Coronary artery (tissue), 2 donors: ENCODE data around the gene PRKCH.

ENCODE experiments used
- DNase-seq: peaks from one replicate; pipeline ENCODE4 v3.0.0-alpha.2; 2017; ENCODE audit warnings: low spot score
- H3K27ac ChIP-seq, 2 donors: fragments of 200-600 bp; sonication (generic); one replicate each; pipeline ENCODE4 v1.5.1; 2016 to 2019
- H3K4me3 ChIP-seq: fragments of 200-600 bp; sonication (generic); 2 replicates; pipeline ENCODE4 v1.5.1; 2016; ENCODE audit warnings: mild to moderate bottlenecking, moderate library complexity
- CTCF ChIP-seq: fragments of 200-600 bp; sonication (generic); IDR thresholded peaks from one replicate; pipeline ENCODE4 v1.5.1; 2019; ENCODE audit warnings: antibody characterized with exemption

The PRKCH gene

GRCh38 chr14:61542848-61543790, 221.7 kb downstream of the PRKCH start:
- DNase-seq, result no peak
- Histone ChIP-seq H3K27ac (peak overlapping the region; percentile 81 to 85), H3K4me3 (peak overlapping the region; percentile 34)
- no peak for TF ChIP-seq CTCF

DNA sequence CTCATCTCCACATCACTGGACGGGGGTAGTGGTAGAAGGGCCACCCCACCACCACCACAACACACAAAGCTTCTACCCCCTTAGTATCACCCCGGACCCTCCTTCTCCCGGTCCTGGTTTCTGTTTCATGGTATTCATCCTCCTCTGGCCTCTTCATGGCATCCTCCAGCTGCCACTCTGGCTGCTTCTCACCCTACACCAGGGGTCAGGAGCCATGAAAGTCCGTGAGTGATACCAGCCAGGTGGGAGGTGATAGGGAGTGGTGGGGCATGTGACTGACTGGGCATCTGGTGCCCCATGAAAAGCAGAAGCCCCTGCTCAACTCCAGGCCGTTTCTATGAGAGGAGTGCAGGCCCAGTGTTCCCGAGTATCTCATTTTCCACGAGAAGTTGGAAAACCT, 222.6 kb downstream of the PRKCH start:
- peak overlapping the region; percentile 34 for H3K4me3 ChIP-seq
- peak overlapping the region; percentile 81 to 85 for H3K27ac ChIP-seq
- DNase-seq, result no peak
- no peak for TF ChIP-seq CTCF

GRCh38 chr14:61544448-61545330, 223.3 kb downstream of the PRKCH start:
- DNase-seq, result no peak
- H3K4me3 ChIP-seq, result no peak overlapping the region
- H3K27ac ChIP-seq, result peak overlapping the region; percentile 81 to 85
- no peak for TF ChIP-seq CTCF

DNA sequence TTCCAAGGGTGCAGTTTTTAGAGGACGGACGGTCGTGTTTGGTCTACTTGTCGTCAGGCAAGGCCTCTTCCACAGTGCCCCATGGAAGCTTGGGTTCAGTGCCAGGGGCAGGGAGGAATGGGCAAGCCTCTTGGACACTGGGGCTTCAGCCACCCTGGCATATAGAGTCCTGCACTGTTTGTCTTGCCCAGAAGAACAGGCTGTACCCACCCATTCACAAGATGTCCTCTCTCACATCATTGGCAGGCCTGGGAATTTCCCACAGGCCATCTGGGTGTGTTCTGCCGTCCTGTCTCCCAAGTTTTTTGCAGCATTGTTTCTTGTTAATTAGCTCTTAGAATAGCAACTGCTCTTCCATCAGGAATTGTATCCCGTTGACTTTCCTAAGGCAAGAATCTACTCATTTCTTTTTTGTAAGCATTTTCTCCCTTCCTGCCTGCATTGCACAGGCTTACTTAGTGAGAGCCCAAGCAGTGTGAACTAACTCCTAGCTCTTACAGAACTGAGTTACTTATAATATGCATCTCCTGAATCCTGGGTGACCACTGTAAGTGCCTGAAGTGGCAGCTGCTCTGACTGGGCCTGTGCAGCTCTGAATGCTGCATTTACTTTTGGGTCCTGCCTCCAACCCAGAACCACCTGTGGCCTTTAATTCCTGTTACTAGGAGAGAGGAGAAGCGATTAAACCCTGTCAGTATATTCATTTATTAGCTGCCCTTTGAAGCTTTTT, 224.5 kb downstream of the PRKCH start:
- no peak overlapping the region for H3K4me3 ChIP-seq
- H3K27ac ChIP-seq, result peak overlapping the region; percentile 17 to 85
- DNase-seq, result no peak
- TF ChIP-seq CTCF, result no peak

DNA sequence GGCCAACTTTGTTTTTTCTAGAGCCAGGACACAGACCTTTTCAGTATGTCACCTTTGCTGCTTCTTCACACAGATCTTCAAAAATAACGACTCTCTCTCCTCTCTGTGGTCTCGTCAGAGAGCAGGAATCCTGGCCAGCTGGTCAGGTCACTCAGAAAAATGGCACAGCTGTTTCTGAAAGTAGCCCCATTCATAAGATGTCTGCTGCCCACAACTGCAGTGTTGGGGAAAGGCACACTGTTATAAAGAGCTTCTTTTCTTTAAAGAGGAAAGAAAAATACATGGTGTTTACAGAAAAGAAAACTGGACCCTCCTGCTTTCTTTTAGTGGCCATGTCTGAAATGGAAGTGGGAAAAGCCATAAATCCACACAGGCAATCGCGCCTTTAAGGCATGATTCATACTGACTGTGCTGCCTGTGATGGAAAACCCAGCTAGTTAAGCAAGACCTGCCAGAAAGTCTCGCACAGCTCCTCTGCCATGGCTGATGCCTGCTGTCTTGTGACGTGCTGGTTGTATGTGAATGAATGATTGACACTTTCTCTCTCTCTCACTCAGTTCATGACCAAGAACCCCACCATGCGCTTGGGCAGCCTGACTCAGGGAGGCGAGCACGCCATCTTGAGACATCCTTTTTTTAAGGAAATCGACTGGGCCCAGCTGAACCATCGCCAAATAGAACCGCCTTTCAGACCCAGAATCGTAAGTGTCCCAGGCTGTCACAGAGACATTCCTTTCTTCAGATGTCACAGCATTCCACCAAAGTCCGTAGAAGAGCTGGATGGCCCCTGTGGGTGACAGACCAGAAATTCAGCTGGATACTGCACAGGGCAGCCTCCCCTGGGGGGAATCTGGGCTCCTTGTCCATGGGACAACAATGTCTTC, 226.0 kb downstream of the PRKCH start:
- DNase-seq, result no peak
- Histone ChIP-seq H3K27ac (peak overlapping the region; percentile 59 to 64), H3K4me3 (peak overlapping the region; percentile 13)
- no peak for TF ChIP-seq CTCF

- no peak for TF ChIP-seq CTCF
- Histone ChIP-seq H3K4me3 (no peak overlapping the region), H3K27ac (no peak overlapping the region)
- DNase-seq, result no peak
Observed at GRCh38 chr14:61549425-61549824, 228.0 kb downstream of the PRKCH start.
